ENCODE measurements around the gene CAVIN2. TPM values are rescaled to one million over a fixed set of nuclear protein-coding genes. Genes with fewer than 3 reads are reported as not detected.

CAVIN2 gene
- total RNA-seq, 1 donor from 2014 or later = 93.9 TPM

GRCh38 chr2:191891656-191892055 is 44.8 kb upstream of the CAVIN2 start:
- no peak overlapping the region for H3K27ac ChIP-seq (replicated peaks)
- no peak for DNase-seq
- no peaks in the 10 kb centered on the region for H3K27me3 ChIP-seq (ENCODE audit: low read depth)
- intact Hi-C loops (cut with micrococcal nuclease) = no loop called here
- H3K9me3 ChIP-seq (replicated peaks) = peaks cover 8% of the 10 kb centered on the region
- no peak overlapping the region for H3K4me3 ChIP-seq
- peaks cover 12% of the 10 kb centered on the region for H3K4me1 ChIP-seq
- TF ChIP-seq CTCF (IDR thresholded peaks at IDR 0.05; ENCODE audit: borderline replicate concordance) = no peak
- H3K36me3 ChIP-seq = no peaks in the 10 kb centered on the region

DNA sequence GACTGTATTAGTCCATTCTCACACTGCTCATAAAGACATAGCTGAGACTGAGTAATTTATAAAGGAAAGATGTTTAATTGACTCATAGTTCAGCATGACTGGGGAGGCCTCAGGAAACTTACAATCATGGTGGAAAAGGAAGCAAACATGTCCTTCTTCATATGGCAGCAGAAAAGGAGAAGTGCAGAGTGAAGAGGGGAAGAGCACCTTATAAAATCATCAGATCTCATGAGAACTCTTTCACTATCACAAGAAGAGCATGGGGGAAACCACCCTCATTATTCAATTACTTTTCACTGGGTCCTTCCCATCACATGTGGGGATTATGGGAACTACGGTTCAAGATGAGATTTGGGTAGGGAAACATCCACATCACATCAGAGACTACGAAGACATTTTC is 43.0 kb upstream of the CAVIN2 start:
- intact Hi-C loops (cut with micrococcal nuclease) = no loop called here
- DNase-seq = no peak

DNA sequence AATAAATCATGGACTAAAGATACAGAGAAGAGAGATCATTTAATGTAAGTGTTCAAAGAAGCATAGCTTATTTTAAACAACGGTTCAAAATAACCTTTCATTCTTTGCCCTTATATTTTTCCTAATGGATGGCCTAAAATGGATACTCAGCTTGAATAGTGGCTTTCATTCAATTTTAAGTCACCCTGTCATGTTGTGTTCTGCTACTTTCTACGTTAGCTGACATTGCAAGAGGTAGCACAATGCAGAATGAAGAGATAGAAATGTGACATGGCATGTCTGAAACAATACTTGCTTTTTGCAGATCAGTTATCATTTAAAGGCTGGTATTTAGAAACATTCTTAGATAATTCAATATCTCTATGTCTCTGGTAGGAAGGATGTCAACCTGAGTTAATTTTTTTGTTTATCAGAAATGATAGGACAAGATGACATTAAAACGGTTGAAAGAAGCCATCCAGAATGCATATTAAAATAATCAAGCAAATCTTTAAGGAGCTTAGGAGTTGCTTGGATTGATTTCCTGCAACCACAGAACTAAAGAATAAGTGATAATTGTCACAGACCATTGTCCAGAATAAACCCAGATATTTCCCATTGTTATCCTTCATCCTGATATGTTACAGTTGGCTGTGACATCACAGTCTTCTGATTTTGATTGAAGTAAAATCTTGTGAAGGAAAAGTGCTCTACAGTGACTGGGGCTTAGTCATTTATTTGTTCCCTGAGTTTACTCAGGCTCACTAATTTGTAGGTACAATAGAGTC is 41.7 kb upstream of the CAVIN2 start:
- Histone ChIP-seq H3K27me3 (ENCODE audit: low read depth) (no peaks in the 10 kb centered on the region), H3K4me3 (no peak overlapping the region), H3K27ac (replicated peaks) (no peak overlapping the region), H3K4me1 (peaks cover 33% of the 10 kb centered on the region), H3K9me3 (replicated peaks) (peaks cover 7% of the 10 kb centered on the region), H3K36me3 (no peaks in the 10 kb centered on the region)
- TF ChIP-seq CTCF (IDR thresholded peaks at IDR 0.05; ENCODE audit: borderline replicate concordance) = no peak
- DNase-seq = no peak
- intact Hi-C loops (cut with micrococcal nuclease) = no loop called here

More for the DNA sequence above, 43.0 kb upstream of the CAVIN2 start:
- TF ChIP-seq CTCF (IDR thresholded peaks at IDR 0.05; ENCODE audit: borderline replicate concordance) = no peak
- peaks cover 8% of the 10 kb centered on the region for H3K9me3 ChIP-seq (replicated peaks)
- no peak overlapping the region for H3K27ac ChIP-seq (replicated peaks)
- peaks cover 26% of the 10 kb centered on the region for H3K4me1 ChIP-seq
- no peak overlapping the region for H3K4me3 ChIP-seq
- H3K36me3 ChIP-seq = no peaks in the 10 kb centered on the region
- H3K27me3 ChIP-seq (ENCODE audit: low read depth) = no peaks in the 10 kb centered on the region

DNA sequence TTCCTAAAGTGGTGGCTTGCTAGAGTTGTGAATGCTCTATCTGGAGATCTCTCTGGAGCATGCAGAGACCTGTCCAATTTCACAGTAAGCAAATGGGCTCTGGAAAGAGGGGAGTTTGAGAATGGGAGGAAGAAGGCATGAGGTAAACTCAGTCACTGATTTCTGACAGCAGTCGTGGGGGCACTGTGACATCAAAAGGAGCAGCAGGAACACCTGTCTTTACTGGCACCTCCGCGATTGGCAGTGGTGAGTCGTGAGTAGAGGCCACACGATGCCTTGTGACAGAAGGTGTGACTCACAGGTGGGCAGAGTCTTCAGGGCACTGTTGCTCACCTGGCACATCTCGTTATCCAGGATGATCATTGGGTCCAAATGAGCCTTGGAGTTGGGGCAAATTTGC is 38.8 kb upstream of the CAVIN2 start:
- Histone ChIP-seq H3K4me1 (peaks cover 33% of the 10 kb centered on the region), H3K36me3 (no peaks in the 10 kb centered on the region), H3K27me3 (ENCODE audit: low read depth) (no peaks in the 10 kb centered on the region), H3K27ac (replicated peaks) (no peak overlapping the region), H3K4me3 (no peak overlapping the region), H3K9me3 (replicated peaks) (peaks cover 4% of the 10 kb centered on the region)
- intact Hi-C loops (cut with micrococcal nuclease) = no loop called here
- DNase-seq = no peak
- no peak for TF ChIP-seq CTCF (IDR thresholded peaks at IDR 0.05; ENCODE audit: borderline replicate concordance)

- intact Hi-C loops (cut with micrococcal nuclease) = no loop called here
- peaks cover 33% of the 10 kb centered on the region for H3K4me1 ChIP-seq
- TF ChIP-seq CTCF (IDR thresholded peaks at IDR 0.05; ENCODE audit: borderline replicate concordance) = no peak
- H3K27me3 ChIP-seq (ENCODE audit: low read depth) = no peaks in the 10 kb centered on the region
- no peak overlapping the region for H3K4me3 ChIP-seq
- H3K36me3 ChIP-seq = no peaks in the 10 kb centered on the region
- H3K27ac ChIP-seq (replicated peaks) = no peak overlapping the region
- no peak for DNase-seq
- peaks cover 4% of the 10 kb centered on the region for H3K9me3 ChIP-seq (replicated peaks)
Observed at GRCh38 chr2:191885098-191885497, 38.2 kb upstream of the CAVIN2 start.

All from left ventricle myocardium inferior (tissue), 1 donor.